ENCODE data around the gene MSLN.

The MSLN gene

GRCh38 chr16:805474-805873 is 44.9 kb downstream of the MSLN start:
- H3K9me3 ChIP-seq (ENCODE audit: low read length): no peaks in the 10 kb centered on the region
- H3K4me1 ChIP-seq (ENCODE audit: insufficient read depth, low read length, severe bottlenecking): peaks cover 10% of the 10 kb centered on the region
- no peak overlapping the region for H2AFZ ChIP-seq (ENCODE audit: low read length)
- TF ChIP-seq EZH2 (IDR thresholded peaks at IDR 0.05; ENCODE audit: borderline replicate concordance, low read length) (no peak), CTCF (IDR thresholded peaks at IDR 0.05; ENCODE audit: low read length) (no peak)
- no peaks in the 10 kb centered on the region; the same call in 1 of the 2 replicates for H3K36me3 ChIP-seq (ENCODE audit: insufficient read depth, low read length)
- no peak overlapping the region for H3K4me2 ChIP-seq (ENCODE audit: low read length)
- peaks cover 18% of the 10 kb centered on the region; the same call in 1 of the 2 replicates for H3K27me3 ChIP-seq (ENCODE audit: insufficient read depth, low read length)
- H3K4me3 ChIP-seq (ENCODE audit: low read depth, low read length, poor library complexity, severe bottlenecking): no peak overlapping the region
- H3K79me2 ChIP-seq (ENCODE audit: insufficient read depth, low read length): no peaks in the 10 kb centered on the region
- H3F3A ChIP-seq (ENCODE audit: insufficient read depth, low read length): no peaks in the 10 kb centered on the region
- no peaks in the 10 kb centered on the region for H3K9me2 ChIP-seq (ENCODE audit: low read depth, low read length)
- H3K9ac ChIP-seq (ENCODE audit: low read length): no peak overlapping the region
- no peak overlapping the region for H3K27ac ChIP-seq (ENCODE audit: low read depth, low read length, poor library complexity, severe bottlenecking)
- no peaks in the 10 kb centered on the region for H4K20me1 ChIP-seq (ENCODE audit: insufficient read depth, low read length)

GRCh38 chr16:807347-808084 is 47.0 kb downstream of the MSLN start:
- H3K27me3 ChIP-seq (ENCODE audit: insufficient read depth, low read length): peaks cover 10% of the 10 kb centered on the region; the same call in 1 of the 2 replicates
- no peaks in the 10 kb centered on the region for H3K79me2 ChIP-seq (ENCODE audit: insufficient read depth, low read length)
- peak overlapping the region; percentile 100 for H2AFZ ChIP-seq (ENCODE audit: low read length)

GRCh38 chr16:808085-808386 is 47.5 kb downstream of the MSLN start:
- peak overlapping the region; percentile 100 for H3K4me2 ChIP-seq (ENCODE audit: low read length)
- peak overlapping the region; percentile 72 for H3K9ac ChIP-seq (ENCODE audit: low read length)
- no peaks in the 10 kb centered on the region for H3K79me2 ChIP-seq (ENCODE audit: insufficient read depth, low read length)
- no peaks in the 10 kb centered on the region for H4K20me1 ChIP-seq (ENCODE audit: insufficient read depth, low read length)
- TF ChIP-seq CTCF (IDR thresholded peaks at IDR 0.05; ENCODE audit: low read length) (no peak), EZH2 (IDR thresholded peaks at IDR 0.05; ENCODE audit: borderline replicate concordance, low read length) (no peak)
- no peaks in the 10 kb centered on the region; the same call in 1 of the 2 replicates for H3K36me3 ChIP-seq (ENCODE audit: insufficient read depth, low read length)
- H3K4me3 ChIP-seq (ENCODE audit: low read depth, low read length, poor library complexity, severe bottlenecking): peak overlapping the region; percentile 85
- H3K9me2 ChIP-seq (ENCODE audit: low read depth, low read length): no peaks in the 10 kb centered on the region
- peaks cover 10% of the 10 kb centered on the region for H3K4me1 ChIP-seq (ENCODE audit: insufficient read depth, low read length, severe bottlenecking)
- no peaks in the 10 kb centered on the region for H3K9me3 ChIP-seq (ENCODE audit: low read length)
- H3K27me3 ChIP-seq (ENCODE audit: insufficient read depth, low read length): 0 out of 2 replicates have a peak, but pooled peaks cover 7% of the 10 kb centered on the region
- no peak overlapping the region for H3K27ac ChIP-seq (ENCODE audit: low read depth, low read length, poor library complexity, severe bottlenecking)
- H2AFZ ChIP-seq (ENCODE audit: low read length): peak overlapping the region; percentile 100
- no peaks in the 10 kb centered on the region for H3F3A ChIP-seq (ENCODE audit: insufficient read depth, low read length)

More at GRCh38 chr16:807347-808084, 47.0 kb downstream of the MSLN start:
- no peaks in the 10 kb centered on the region for H3K9me3 ChIP-seq (ENCODE audit: low read length)
- peaks cover 10% of the 10 kb centered on the region for H3K4me1 ChIP-seq (ENCODE audit: insufficient read depth, low read length, severe bottlenecking)
- no peaks in the 10 kb centered on the region; the same call in 1 of the 2 replicates for H3K36me3 ChIP-seq (ENCODE audit: insufficient read depth, low read length)
- H3K4me3 ChIP-seq (ENCODE audit: low read depth, low read length, poor library complexity, severe bottlenecking): peak overlapping the region; percentile 85
- TF ChIP-seq EZH2 (IDR thresholded peaks at IDR 0.05; ENCODE audit: borderline replicate concordance, low read length) (no peak), CTCF (IDR thresholded peaks at IDR 0.05; ENCODE audit: low read length) (no peak)
- no peaks in the 10 kb centered on the region for H4K20me1 ChIP-seq (ENCODE audit: insufficient read depth, low read length)
- H3K4me2 ChIP-seq (ENCODE audit: low read length): peak overlapping the region; percentile 100
- peak overlapping the region; percentile 72 for H3K9ac ChIP-seq (ENCODE audit: low read length)
- H3F3A ChIP-seq (ENCODE audit: insufficient read depth, low read length): no peaks in the 10 kb centered on the region
- H3K9me2 ChIP-seq (ENCODE audit: low read depth, low read length): no peaks in the 10 kb centered on the region
- H3K27ac ChIP-seq (ENCODE audit: low read depth, low read length, poor library complexity, severe bottlenecking): no peak overlapping the region

All from OCI-LY1 (cell line).